ENCODE results near the gene PALLD.

Gene PALLD

DNA sequence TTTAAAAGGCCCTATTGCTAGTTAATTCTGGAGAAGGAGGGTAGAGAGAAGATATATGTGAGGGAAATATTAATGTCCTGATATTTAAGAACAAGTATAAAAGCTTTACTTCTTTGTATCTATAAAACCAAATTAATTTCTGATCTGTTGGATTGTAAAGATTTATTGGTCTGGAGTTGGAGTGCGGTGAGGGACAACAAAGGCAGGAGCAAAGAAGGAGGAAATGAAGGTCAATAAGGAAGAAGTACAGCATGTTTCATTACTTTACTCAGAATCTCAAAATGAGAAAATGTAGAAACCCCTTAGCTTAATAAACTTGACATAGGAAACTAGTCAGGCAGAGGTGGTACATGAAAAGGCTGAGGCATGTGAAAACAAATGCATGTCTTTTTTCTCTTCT lies 192.9 kb downstream of the PALLD start:
- Histone ChIP-seq H3K27ac (no peak overlapping the region), H3K4me3 (no peak overlapping the region)
- DNase-seq (ENCODE audit: low spot score), result no peak
- no peak for TF ChIP-seq CTCF (IDR thresholded peaks at IDR 0.05)

DNA sequence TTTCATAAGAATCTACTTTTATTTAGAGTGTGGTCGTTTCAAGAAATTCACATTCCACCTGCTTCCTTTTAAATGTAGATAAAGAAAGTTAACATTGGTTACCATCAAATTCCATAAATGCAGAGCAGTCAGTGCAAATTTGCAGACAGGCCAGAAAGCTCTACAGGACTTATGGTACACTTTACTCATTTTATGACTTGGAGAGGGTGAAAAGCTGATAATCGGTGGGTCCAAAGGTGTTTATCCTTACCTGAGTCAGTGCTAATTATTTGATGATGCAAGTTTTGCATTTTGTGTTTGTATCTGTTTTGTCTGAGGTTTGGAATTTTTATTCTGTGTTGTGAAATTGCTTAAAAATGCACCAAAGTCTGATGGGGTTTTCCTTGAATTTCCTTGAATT lies 193.3 kb downstream of the PALLD start:
- no peak for TF ChIP-seq CTCF (IDR thresholded peaks at IDR 0.05)
- Histone ChIP-seq H3K27ac (no peak overlapping the region), H3K4me3 (no peak overlapping the region)
- no peak for DNase-seq (ENCODE audit: low spot score)

DNA sequence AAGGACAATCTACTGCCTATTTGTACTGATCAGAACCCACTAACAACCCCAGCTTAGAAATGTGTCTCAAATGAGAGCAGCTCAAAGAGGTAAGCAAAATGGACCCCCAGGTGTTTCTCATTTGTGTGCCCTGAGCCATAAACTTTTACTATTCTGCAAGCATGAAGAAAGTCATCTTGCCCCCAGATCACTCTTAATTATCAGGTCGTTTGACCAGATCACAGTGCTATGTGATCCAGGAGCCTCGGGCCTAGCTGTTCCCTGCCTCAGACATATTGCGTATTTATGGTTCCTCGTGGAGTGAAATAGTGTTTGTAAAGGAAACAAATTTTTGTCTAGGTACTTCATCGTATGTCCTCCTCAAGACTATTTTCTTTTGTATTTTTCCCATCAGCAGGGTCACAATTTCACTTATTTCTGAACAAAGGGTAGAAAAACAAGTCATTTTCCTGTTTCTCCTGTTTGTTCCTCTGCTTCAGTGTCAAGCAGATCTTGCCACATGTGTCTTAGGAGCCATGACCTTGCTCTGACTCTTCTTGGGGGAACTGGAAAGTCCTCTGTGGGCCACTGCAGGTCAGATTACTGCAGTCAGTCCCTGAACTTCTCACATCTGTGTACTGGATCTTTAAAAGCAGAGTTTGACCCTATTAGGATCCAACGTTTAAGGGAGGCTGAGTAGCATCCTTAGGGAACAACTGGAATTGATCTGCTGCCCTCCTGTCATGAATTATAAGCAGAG lies 194.9 kb downstream of the PALLD start:
- Histone ChIP-seq H3K27ac (no peak overlapping the region), H3K4me3 (no peak overlapping the region)
- no peak for TF ChIP-seq CTCF (IDR thresholded peaks at IDR 0.05)
- DNase-seq (ENCODE audit: low spot score), result no peak

DNA sequence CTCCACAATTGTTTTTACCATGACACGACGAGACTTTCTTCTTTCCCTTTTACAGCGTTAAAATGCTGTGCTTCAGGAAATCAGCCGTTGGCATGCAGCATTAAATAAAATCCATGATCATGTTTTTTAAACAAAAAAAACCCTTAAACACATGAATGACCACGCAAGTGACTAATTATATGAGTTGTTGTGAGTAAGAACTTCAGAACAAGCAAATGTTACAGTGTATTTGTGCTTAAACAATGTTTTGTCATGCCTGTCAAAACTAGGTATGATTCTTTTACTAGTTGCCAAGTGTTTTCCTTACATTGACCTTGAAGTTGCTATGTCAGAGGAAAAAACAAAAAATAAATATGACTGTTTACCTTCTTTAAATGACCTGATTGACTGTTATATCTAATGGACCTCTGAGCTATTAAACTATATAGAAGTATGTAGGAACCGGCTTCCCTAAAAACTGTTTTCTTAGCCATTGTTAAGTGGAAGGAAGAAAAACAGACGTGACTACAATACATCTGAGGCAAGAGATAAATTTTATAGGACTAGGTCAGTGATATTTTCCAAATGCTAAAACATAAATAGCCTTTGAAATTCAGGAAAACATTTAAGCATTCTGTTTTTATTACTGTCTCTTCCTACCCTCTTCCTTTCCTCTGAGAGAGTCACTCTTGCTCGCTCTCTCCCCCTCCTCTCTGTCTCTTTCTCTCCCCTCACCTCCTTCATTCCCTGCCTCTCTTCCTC lies 197.1 kb downstream of the PALLD start:
- no peak for DNase-seq (ENCODE audit: low spot score)
- Histone ChIP-seq H3K27ac (peak overlapping the region in 1 of 2 donors; percentile 16), H3K4me3 (peak overlapping the region; percentile 11)
- TF ChIP-seq CTCF (IDR thresholded peaks at IDR 0.05), result no peak

DNA sequence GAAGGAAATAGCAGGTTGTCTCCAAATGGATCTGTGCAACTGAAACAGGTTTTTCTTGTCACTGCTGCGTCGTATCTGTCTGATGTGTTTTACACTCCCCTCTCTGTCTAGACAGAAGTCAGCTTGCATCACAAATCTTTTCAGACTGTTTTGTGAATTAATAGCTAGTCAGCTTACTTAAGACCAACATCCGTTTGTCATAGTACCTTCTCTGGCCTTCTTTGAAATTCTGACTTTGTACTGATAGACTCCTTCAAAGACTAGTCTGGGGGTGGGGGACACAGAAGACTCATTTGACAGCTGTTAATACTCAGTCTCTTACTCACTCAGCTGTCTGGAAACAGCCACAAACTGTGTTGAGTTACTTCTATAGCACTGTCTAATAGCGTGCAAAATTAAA lies 197.8 kb downstream of the PALLD start:
- H3K27ac ChIP-seq, result no peak overlapping the region
- DNase-seq (ENCODE audit: low spot score), result no peak
- no peak for TF ChIP-seq CTCF (IDR thresholded peaks at IDR 0.05)
- H3K4me3 ChIP-seq, result no peak overlapping the region

DNA sequence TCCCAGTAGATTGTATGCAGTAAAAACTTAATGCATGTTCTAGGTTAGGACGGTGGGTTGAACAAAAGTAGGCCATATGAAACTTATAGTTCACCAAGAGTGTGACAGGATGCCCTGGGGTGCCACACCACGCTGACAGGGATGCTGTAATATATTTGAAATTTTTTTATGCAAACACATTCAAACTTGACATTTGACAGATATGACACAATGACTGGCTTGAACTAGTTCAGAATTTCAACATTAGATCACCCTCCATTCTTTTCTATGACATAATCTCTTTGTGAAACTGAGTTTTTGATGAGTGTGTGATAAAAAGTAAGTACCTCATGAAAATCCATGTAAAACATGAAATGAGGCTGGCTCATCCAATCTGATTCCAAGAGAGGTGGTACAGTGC lies 198.4 kb downstream of the PALLD start:
- H3K27ac ChIP-seq, result no peak overlapping the region
- TF ChIP-seq CTCF (IDR thresholded peaks at IDR 0.05), result no peak
- no peak overlapping the region for H3K4me3 ChIP-seq
- DNase-seq (ENCODE audit: low spot score), result no peak

GRCh38 chr4:168696280-168696679 lies 199.4 kb downstream of the PALLD start:
- no peak for DNase-seq (ENCODE audit: low spot score)
- TF ChIP-seq CTCF (IDR thresholded peaks at IDR 0.05), result no peak
- no peak overlapping the region for H3K4me3 ChIP-seq
- H3K27ac ChIP-seq, result no peak overlapping the region

Data from coronary artery (tissue), 2 donors.